SU-DHL-6 (cell line): ENCODE measurements around the gene NSMCE1.

ENCODE experiments used
- H2AFZ ChIP-seq: fragments of 200-600 bp; sonication (generic); 2 replicates; pipeline ENCODE4 v1.6.1; 2014; ENCODE audit warnings: low read depth, mild to moderate bottlenecking, moderate library complexity, mixed read lengths, antibody characterized with exemption, low read length; ENCODE audit not compliant: severe bottlenecking
- H3F3A ChIP-seq: fragments of 200-600 bp; shearing (Covaris generic); 2 replicates; pipeline ENCODE4 v1.6.0; 2016; ENCODE audit warnings: antibody characterized with exemption, mild to moderate bottlenecking; ENCODE audit not compliant: insufficient read depth
- H3K27ac ChIP-seq: fragments of 200-600 bp; sonication (generic); 2 replicates; pipeline ENCODE4 v1.5.1; 2016; ENCODE audit warnings: low read depth, mild to moderate bottlenecking, low read length, moderate library complexity, mixed read lengths
- H3K27me3 ChIP-seq: fragments of 200-600 bp; sonication (generic), shearing (Covaris generic); 2 replicates; pipeline ENCODE4 v1.6.0; 2014; ENCODE audit warnings: mild to moderate bottlenecking, low read length
- H3K36me3 ChIP-seq: fragments of 200-600 bp; sonication (generic); 2 replicates; pipeline ENCODE4 v1.6.1; 2014; ENCODE audit warnings: mild to moderate bottlenecking, low read length, mixed read lengths
- H3K4me2 ChIP-seq: fragments of 300-600, 200-600 bp; shearing (Covaris generic), sonication (generic); 2 replicates; pipeline ENCODE4 v1.6.0; 2014; ENCODE audit warnings: low read length, low read depth, mild to moderate bottlenecking; ENCODE audit not compliant: poor library complexity, severe bottlenecking
- H3K4me3 ChIP-seq: fragments of 200-600 bp; sonication (generic); 2 replicates; pipeline ENCODE4 v1.5.1; 2014; ENCODE audit warnings: antibody characterized with exemption, low read length, mild to moderate bottlenecking, mixed read lengths; ENCODE audit not compliant: insufficient read depth, poor library complexity, severe bottlenecking
- H3K79me2 ChIP-seq: fragments of 200-600 bp; sonication (generic); 2 replicates; pipeline ENCODE4 v1.6.1; 2014; ENCODE audit warnings: mild to moderate bottlenecking, low read length, moderate library complexity; ENCODE audit not compliant: insufficient read depth
- H3K9ac ChIP-seq: fragments of 200-600 bp; sonication (generic); 2 replicates; pipeline ENCODE4 v1.7.0; 2014; ENCODE audit warnings: mild to moderate bottlenecking, low read length
- H3K9me2 ChIP-seq: fragments of 200-600 bp; sonication (generic); replicated peaks from 2 replicates; pipeline ENCODE4 v1.6.1; 2014; ENCODE audit warnings: low read length; ENCODE audit not compliant: insufficient read depth
- H3K9me3 ChIP-seq: fragments of 200-600 bp; sonication (generic); 2 replicates; pipeline ENCODE4 v1.6.1; 2014; ENCODE audit warnings: low read length, mixed read lengths; ENCODE audit not compliant: insufficient read depth
- H4K20me1 ChIP-seq: fragments of 200-600 bp; sonication (generic); 2 replicates; pipeline ENCODE4 v1.6.1; 2014; ENCODE audit warnings: low read depth, mild to moderate bottlenecking, antibody characterized with exemption, low read length, moderate library complexity, mixed read lengths
- EZH2phosphoT487 ChIP-seq: fragments of 200-600 bp; sonication (generic), shearing (Covaris generic); conservative IDR thresholded peaks from 2 replicates; pipeline ENCODE4 v1.6.1; 2018; ENCODE audit warnings: mild to moderate bottlenecking, antibody characterized with exemption, low read length, moderate library complexity, mixed read lengths
- TF ChIP-seq, protein P1 (sequence below): fragments of 200-600 bp; sonication (generic); IDR thresholded peaks from one replicate; pipeline ENCODE4 v1.5.1; 2017; ENCODE audit warnings: antibody characterized with exemption, mild to moderate bottlenecking, low read length, moderate library complexity; ENCODE audit not compliant: insufficient read depth, poor library complexity, severe bottlenecking

The NSMCE1 gene

DNA sequence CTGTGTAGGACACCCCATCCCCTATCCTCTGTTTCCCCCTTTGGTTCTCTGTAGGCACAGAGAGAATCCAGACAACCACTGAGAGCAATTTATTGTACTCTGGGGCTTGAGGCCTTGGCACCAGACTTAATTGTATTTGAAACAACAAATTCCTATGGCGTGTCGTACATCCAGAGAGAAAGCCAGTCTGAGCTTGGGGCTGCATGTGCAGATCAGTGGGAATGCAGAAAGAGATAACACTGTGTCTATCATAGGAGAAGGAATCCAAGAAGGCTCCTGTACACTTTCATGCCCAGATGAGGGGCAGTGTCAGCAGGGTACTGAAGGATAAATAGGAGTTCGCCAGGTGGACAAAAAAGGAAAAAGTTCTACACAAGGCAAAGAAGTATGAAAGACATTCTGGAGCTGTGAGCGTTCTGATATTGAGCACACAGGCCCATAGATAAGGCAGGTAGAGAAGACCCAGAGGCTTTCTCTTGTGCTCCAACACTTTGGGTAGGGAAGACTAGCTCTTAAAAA is 23.2 kb upstream of the NSMCE1 start:
- no peaks in the 10 kb centered on the region for H3K79me2 ChIP-seq
- no peaks in the 10 kb centered on the region for H3K27me3 ChIP-seq
- H3K9ac ChIP-seq: no peak overlapping the region
- H3K27ac ChIP-seq: no peak overlapping the region
- no peak overlapping the region for H2AFZ ChIP-seq
- H3K9me2 ChIP-seq: no peaks in the 10 kb centered on the region
- H3K4me2 ChIP-seq: no peak overlapping the region
- H4K20me1 ChIP-seq: no peaks in the 10 kb centered on the region
- H3K36me3 ChIP-seq: no peaks in the 10 kb centered on the region
- peaks cover 18% of the 10 kb centered on the region for H3F3A ChIP-seq
- H3K9me3 ChIP-seq: no peaks in the 10 kb centered on the region
- TF ChIP-seq, protein P1, sequence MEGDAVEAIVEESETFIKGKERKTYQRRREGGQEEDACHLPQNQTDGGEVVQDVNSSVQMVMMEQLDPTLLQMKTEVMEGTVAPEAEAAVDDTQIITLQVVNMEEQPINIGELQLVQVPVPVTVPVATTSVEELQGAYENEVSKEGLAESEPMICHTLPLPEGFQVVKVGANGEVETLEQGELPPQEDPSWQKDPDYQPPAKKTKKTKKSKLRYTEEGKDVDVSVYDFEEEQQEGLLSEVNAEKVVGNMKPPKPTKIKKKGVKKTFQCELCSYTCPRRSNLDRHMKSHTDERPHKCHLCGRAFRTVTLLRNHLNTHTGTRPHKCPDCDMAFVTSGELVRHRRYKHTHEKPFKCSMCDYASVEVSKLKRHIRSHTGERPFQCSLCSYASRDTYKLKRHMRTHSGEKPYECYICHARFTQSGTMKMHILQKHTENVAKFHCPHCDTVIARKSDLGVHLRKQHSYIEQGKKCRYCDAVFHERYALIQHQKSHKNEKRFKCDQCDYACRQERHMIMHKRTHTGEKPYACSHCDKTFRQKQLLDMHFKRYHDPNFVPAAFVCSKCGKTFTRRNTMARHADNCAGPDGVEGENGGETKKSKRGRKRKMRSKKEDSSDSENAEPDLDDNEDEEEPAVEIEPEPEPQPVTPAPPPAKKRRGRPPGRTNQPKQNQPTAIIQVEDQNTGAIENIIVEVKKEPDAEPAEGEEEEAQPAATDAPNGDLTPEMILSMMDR: no peak
- H3K4me3 ChIP-seq: no peak overlapping the region

DNA sequence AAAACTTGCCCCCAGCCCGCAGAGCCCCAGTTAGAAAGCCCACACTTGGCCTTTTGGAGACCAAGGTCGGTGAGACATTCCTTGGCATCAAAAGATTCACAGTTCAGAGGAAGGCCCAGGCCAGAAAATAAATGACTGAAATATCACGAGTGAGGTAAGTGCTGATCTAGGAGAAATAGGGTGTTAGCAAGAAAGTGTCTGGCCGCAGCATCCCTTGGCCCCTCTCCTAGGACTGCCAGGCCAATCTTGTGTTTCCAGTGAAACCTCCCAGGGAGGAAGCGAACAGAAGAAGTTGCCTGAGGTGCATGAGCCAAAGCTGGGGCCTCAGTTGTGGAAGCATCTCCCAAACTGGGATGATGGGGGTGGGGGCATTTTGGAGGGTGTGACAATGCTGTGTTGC is 22.5 kb upstream of the NSMCE1 start:
- Histone ChIP-seq H3K9me2 (no peaks in the 10 kb centered on the region), H3K4me2 (no peak overlapping the region), H3K36me3 (no peaks in the 10 kb centered on the region), H3K79me2 (no peaks in the 10 kb centered on the region), H4K20me1 (no peaks in the 10 kb centered on the region), H2AFZ (no peak overlapping the region), H3K27me3 (no peaks in the 10 kb centered on the region), H3K27ac (no peak overlapping the region), H3K9me3 (no peaks in the 10 kb centered on the region), H3F3A (peaks cover 15% of the 10 kb centered on the region), H3K4me3 (no peak overlapping the region), H3K9ac (no peak overlapping the region)
- no peak for TF ChIP-seq EZH2phosphoT487
- TF ChIP-seq, protein P1: no peak

DNA sequence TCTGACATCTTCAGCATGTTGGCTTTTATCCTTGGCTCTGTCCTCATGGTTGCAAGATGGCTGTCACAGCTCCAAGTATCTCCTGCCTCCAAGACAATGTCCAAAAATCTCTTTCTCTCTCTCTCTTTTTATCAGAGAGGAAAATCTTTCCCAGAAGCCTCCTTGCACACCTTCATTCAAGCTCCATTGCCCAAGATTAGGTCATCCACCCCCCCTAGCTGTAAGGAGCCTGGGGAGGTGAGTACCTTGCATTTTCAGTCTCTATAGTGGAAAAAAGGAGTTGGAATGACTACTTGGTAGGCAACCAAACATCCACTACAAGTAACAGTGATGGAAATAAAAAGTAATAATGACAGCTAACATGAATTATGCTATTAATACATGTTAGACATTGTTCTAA is 22.0 kb upstream of the NSMCE1 start:
- peaks cover 11% of the 10 kb centered on the region for H3F3A ChIP-seq
- no peaks in the 10 kb centered on the region for H3K9me2 ChIP-seq
- H3K9ac ChIP-seq: no peak overlapping the region
- H3K27me3 ChIP-seq: no peaks in the 10 kb centered on the region
- no peaks in the 10 kb centered on the region for H4K20me1 ChIP-seq
- TF ChIP-seq EZH2phosphoT487: no peak
- TF ChIP-seq, protein P1: no peak
- no peak overlapping the region for H3K4me3 ChIP-seq
- no peaks in the 10 kb centered on the region for H3K9me3 ChIP-seq
- H3K79me2 ChIP-seq: no peaks in the 10 kb centered on the region
- H3K27ac ChIP-seq: no peak overlapping the region
- H3K4me2 ChIP-seq: no peak overlapping the region
- H2AFZ ChIP-seq: no peak overlapping the region
- no peaks in the 10 kb centered on the region for H3K36me3 ChIP-seq
